SK-N-SH treated with all-trans-retinoic acid at 6 μM for 48 hours (cell line): Measurements from ENCODE around the gene TTC27.
A peak's percentile ranks its signal among the peaks of the same experiment; 100 is the strongest.
"Not testable (repeated sequence)": the region's sequence is repeated elsewhere in the genome, so short reads cannot be mapped to it uniquely, and the experiment has no call there.

ENCODE experiments used
- ATAC-seq: fragments of 200-7000 bp; cut with Tn5 transposase; 3 replicates; pipeline ENCODE4 v1.9.1; 2020; ENCODE audit warnings: mild to moderate bottlenecking, moderate library complexity
- ARNTL ChIP-seq: fragments of 450-650 bp; formaldehyde crosslinking; IDR thresholded peaks from 2 replicates; pipeline ENCODE4 v1.5.0; 2020; ENCODE audit warnings: low read depth, mild to moderate bottlenecking, moderate library complexity, borderline replicate concordance
- BACH2 ChIP-seq: fragments of 250-450 bp; sonication (Bioruptor Pico); IDR thresholded peaks from 2 replicates; pipeline ENCODE4 v1.9.0; 2021; ENCODE audit warnings: mild to moderate bottlenecking, borderline replicate concordance
- ESRRG ChIP-seq: fragments of 250-450 bp; sonication (Bioruptor Pico); IDR thresholded peaks from 2 replicates; pipeline ENCODE4 v1.6.1; 2021; ENCODE audit warnings: mild to moderate bottlenecking
- GLIS3 ChIP-seq: fragments of 250-450 bp; sonication (Bioruptor Pico); IDR thresholded peaks from 2 replicates; pipeline ENCODE4 v1.5.0; 2020; ENCODE audit warnings: mild to moderate bottlenecking, moderate library complexity
- ISL1 ChIP-seq: fragments of 250-450 bp; sonication (Bioruptor Pico); IDR thresholded peaks from 2 replicates; pipeline ENCODE4 v2.1.2; 2022; ENCODE audit warnings: mild to moderate bottlenecking, moderate library complexity
- SNAI2 ChIP-seq: fragments of 250-450 bp; sonication (Bioruptor Pico); IDR thresholded peaks from 2 replicates; pipeline ENCODE4 v1.5.0; 2020; ENCODE audit warnings: mild to moderate bottlenecking, moderate library complexity
- TCF4 ChIP-seq: fragments of 250-450 bp; sonication (Bioruptor Pico); IDR thresholded peaks from 2 replicates; pipeline ENCODE4 v1.8.0; 2021; ENCODE audit warnings: mild to moderate bottlenecking, moderate library complexity, borderline replicate concordance
- TOX ChIP-seq: fragments of 250-450 bp; sonication (Bioruptor Pico); IDR thresholded peaks from 2 replicates; pipeline ENCODE4 v1.8.0; 2021; ENCODE audit warnings: mild to moderate bottlenecking, moderate library complexity, borderline replicate concordance
- ZC3H10 ChIP-seq: fragments of 250-450 bp; sonication (Bioruptor Pico); IDR thresholded peaks from 2 replicates; pipeline ENCODE4 v1.5.1; 2021; ENCODE audit warnings: mild to moderate bottlenecking, moderate library complexity
- ZFP3 ChIP-seq: fragments of 250-450 bp; sonication (Bioruptor Pico); IDR thresholded peaks from 2 replicates; pipeline ENCODE4 v1.5.0; 2020; ENCODE audit warnings: mild to moderate bottlenecking, moderate library complexity
- ZFP30 ChIP-seq: fragments of 450-650 bp; formaldehyde crosslinking; IDR thresholded peaks from 2 replicates; pipeline ENCODE4 v1.5.0; 2022; ENCODE audit warnings: mild to moderate bottlenecking, moderate library complexity
- ZNF565 ChIP-seq: fragments of 450-650 bp; formaldehyde crosslinking; conservative IDR thresholded peaks from 2 replicates; pipeline ENCODE4 v1.5.0; 2020; ENCODE audit warnings: low read depth, mild to moderate bottlenecking, moderate library complexity
- ZNF70 ChIP-seq: fragments of 450-650 bp; formaldehyde crosslinking; IDR thresholded peaks from 2 replicates; pipeline ENCODE4 v1.5.0; 2020; ENCODE audit warnings: mild to moderate bottlenecking, moderate library complexity
- TF ChIP-seq, protein P1 (sequence below): fragments of 250-450 bp; sonication (Bioruptor Pico); IDR thresholded peaks from 2 replicates; pipeline ENCODE4 v1.8.0; 2021; ENCODE audit warnings: low read depth, mild to moderate bottlenecking, moderate library complexity, borderline replicate concordance
- TF ChIP-seq, protein P2 (sequence below): fragments of 250-450 bp; sonication (Bioruptor Pico); IDR thresholded peaks from 2 replicates; pipeline ENCODE4 v1.5.1; 2021; ENCODE audit warnings: mild to moderate bottlenecking, moderate library complexity
- TF ChIP-seq, protein P3 (sequence below): fragments of 250-450 bp; sonication (Bioruptor Pico); IDR thresholded peaks from 2 replicates; pipeline ENCODE4 v1.5.1; 2020; ENCODE audit warnings: low read depth, mild to moderate bottlenecking, moderate library complexity

Gene TTC27

DNA sequence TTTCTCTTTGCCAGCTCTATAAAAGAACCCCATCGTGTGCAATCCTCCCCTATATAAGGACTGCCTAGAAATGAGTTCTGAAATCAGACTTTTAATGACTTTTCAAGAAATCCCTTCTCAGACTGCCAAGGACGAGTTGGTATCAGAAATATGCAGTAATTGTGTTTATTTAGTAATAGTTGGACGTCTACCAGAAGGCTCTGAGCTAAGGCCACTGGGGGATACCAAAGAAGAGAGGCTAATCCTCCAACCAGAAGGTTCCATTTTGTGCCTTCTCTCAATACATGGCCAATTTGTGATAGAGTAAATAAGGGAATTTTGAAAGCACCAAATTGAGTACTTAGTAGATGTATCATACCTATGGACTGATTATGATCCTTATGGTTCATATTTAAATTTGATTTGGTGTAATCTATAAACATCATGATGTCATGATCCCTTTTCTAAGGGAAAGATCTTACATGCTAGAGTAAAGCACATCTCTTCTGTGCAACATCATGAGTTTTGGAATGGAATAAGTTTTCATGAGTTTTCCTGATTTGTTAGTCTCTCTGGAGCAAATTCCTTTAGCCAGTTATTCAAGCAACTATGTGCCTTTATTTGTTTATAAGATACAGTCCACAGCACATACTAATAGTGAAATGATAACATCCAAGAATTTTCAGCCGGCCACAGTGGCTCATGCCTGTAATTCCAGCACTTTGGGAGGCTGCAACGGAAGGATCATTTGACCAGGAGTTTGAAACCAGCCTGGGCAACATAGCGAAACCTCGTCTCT lies 236.7 kb downstream of the TTC27 start (continued):
- TF ChIP-seq, protein P1, sequence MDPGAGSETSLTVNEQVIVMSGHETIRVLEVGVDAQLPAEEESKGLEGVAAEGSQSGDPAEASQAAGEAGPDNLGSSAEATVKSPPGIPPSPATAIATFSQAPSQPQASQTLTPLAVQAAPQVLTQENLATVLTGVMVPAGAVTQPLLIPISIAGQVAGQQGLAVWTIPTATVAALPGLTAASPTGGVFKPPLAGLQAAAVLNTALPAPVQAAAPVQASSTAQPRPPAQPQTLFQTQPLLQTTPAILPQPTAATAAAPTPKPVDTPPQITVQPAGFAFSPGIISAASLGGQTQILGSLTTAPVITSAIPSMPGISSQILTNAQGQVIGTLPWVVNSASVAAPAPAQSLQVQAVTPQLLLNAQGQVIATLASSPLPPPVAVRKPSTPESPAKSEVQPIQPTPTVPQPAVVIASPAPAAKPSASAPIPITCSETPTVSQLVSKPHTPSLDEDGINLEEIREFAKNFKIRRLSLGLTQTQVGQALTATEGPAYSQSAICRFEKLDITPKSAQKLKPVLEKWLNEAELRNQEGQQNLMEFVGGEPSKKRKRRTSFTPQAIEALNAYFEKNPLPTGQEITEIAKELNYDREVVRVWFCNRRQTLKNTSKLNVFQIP (CRISPR knock-in tag) = no peak; the same call in 1 of the 2 replicates
- TF ChIP-seq SNAI2 (CRISPR knock-in tag) = peak; percentile 90
- TF ChIP-seq ZNF70 (CRISPR knock-in tag) = no peak
- TF ChIP-seq, protein P2, sequence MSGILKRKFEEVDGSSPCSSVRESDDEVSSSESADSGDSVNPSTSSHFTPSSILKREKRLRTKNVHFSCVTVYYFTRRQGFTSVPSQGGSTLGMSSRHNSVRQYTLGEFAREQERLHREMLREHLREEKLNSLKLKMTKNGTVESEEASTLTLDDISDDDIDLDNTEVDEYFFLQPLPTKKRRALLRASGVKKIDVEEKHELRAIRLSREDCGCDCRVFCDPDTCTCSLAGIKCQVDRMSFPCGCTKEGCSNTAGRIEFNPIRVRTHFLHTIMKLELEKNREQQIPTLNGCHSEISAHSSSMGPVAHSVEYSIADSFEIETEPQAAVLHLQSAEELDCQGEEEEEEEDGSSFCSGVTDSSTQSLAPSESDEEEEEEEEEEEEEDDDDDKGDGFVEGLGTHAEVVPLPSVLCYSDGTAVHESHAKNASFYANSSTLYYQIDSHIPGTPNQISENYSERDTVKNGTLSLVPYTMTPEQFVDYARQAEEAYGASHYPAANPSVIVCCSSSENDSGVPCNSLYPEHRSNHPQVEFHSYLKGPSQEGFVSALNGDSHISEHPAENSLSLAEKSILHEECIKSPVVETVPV (CRISPR knock-in tag) = no peak
- TF ChIP-seq TCF4 (CRISPR knock-in tag) = no peak
- TF ChIP-seq ISL1 = peak; percentile 85
- TF ChIP-seq, protein P3, sequence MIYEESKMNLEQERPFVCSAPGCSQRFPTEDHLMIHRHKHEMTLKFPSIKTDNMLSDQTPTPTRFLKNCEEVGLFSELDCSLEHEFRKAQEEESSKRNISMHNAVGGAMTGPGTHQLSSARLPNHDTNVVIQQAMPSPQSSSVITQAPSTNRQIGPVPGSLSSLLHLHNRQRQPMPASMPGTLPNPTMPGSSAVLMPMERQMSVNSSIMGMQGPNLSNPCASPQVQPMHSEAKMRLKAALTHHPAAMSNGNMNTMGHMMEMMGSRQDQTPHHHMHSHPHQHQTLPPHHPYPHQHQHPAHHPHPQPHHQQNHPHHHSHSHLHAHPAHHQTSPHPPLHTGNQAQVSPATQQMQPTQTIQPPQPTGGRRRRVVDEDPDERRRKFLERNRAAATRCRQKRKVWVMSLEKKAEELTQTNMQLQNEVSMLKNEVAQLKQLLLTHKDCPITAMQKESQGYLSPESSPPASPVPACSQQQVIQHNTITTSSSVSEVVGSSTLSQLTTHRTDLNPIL = peak; percentile 90
- TF ChIP-seq ESRRG (CRISPR knock-in tag) = no peak
- TF ChIP-seq GLIS3 (CRISPR knock-in tag) = 0 out of 2 replicates have a peak, but pooled peaks have one; percentile 11
- no peak; the same call in 1 of the 2 replicates for TF ChIP-seq ZFP30 (CRISPR knock-in tag)
- no peak for TF ChIP-seq TOX (CRISPR knock-in tag)
- TF ChIP-seq BACH2 (CRISPR knock-in tag) = no peak
- peak; percentile 65; the same call in 1 of the 2 replicates for TF ChIP-seq ZFP3 (CRISPR knock-in tag)
- TF ChIP-seq ZNF565 (CRISPR knock-in tag) = no peak
- no peak for TF ChIP-seq ZC3H10
- TF ChIP-seq, all 23 proteins: peak for 6

DNA sequence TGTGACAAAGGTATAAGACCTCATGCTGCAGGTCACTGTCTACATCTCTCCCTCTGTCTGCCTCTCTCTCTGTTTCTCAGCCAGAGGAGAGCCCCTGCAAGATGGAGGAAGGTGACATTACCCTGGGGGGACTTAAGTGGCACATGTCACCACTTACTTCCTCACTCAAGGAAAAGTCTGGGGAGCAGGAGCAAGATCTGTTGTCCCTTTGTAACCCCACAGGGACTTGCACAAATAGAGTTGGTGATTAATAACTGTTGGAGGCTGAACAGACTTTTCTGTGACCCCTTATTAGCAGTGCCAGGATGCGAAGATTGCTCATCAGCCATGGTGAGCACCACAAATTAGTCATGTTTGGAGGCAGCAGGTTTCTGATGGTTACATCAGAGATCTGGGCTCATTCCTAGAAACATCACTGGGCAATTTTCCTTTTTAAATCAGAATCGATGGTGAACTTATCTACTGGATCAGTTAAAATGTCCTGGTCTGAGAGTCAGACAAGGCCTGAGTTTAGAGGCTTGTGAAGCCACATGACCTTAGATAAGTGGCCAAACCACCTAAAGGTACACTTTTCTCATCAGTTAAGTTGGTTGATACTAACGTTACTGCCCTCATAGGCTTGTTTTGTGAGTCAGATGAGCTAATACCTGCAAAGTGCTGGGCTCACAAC lies 237.7 kb downstream of the TTC27 start:
- peak; percentile 70 for ATAC-seq
- TF ChIP-seq ISL1 = peak; percentile 56
- TF ChIP-seq ARNTL = no peak

DNA sequence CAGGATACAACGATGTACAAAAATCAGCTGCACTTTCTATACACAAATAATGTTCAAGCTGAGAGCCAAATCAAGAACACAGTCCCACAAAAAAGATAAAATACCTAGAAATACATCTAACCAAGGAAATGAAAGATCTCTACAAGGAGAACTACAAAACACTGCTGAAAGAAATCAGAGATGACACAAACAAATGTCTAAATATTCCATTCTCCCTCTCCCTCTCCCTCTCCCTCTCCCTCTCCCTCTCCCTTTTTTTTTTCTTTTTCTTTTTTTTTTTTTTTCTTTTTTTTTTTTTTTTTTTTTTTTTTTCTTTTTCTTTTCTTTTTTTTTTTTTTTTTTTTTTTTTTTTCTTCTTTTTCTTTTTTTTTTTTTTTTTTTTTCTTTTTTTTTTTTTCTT lies 238.6 kb downstream of the TTC27 start:
- ATAC-seq = not testable (repeated sequence)
